Parathyroid adenoma (tissue), 2 donors: ENCODE data around the gene SGIP1.
"Not testable (repeated sequence)": the region's sequence is repeated elsewhere in the genome, so short reads cannot be mapped to it uniquely, and the experiment has no call there.

Source experiments
- H2AFZ ChIP-seq: fragments of 300-600 bp; sonication (generic); one replicate; pipeline ENCODE4 v1.7.0; 2017; ENCODE audit warnings: antibody characterized with exemption, mild to moderate bottlenecking
- H3K27ac ChIP-seq: fragments of 300-600 bp; sonication (generic); one replicate; pipeline ENCODE4 v1.7.0; 2017
- H3K27me3 ChIP-seq: fragments of 300-600 bp; sonication (generic); one replicate; pipeline ENCODE4 v1.7.0; 2017; ENCODE audit warnings: low read length; ENCODE audit not compliant: control insufficient read depth, insufficient read depth
- H3K36me3 ChIP-seq: fragments of 300-600 bp; sonication (generic); one replicate; pipeline ENCODE4 v1.7.0; 2017; ENCODE audit warnings: low read length; ENCODE audit not compliant: control insufficient read depth, insufficient read depth
- H3K4me1 ChIP-seq: fragments of 300-600 bp; sonication (generic); one replicate; pipeline ENCODE4 v1.7.0; 2017; ENCODE audit warnings: control low read depth
- H3K4me2 ChIP-seq: fragments of 300-600 bp; sonication (generic); one replicate; pipeline ENCODE4 v1.7.0; 2017; ENCODE audit warnings: low read length
- H3K4me3 ChIP-seq: fragments of 300-600 bp; sonication (generic); one replicate; pipeline ENCODE4 v1.7.0; 2017; ENCODE audit warnings: low read depth, low read length
- H3K79me2 ChIP-seq: fragments of 300-600 bp; sonication (generic); one replicate; pipeline ENCODE4 v1.7.0; 2017; ENCODE audit warnings: control low read depth
- H3K9ac ChIP-seq: fragments of 300-600 bp; sonication (generic); one replicate; pipeline ENCODE4 v1.7.0; 2017; ENCODE audit warnings: mild to moderate bottlenecking
- H3K9me3 ChIP-seq: fragments of 300-600 bp; sonication (generic); one replicate; pipeline ENCODE4 v1.7.0; 2017; ENCODE audit warnings: low read length; ENCODE audit not compliant: control insufficient read depth
- TF ChIP-seq, protein P1 (sequence below): fragments of 300-600 bp; sonication (generic); IDR thresholded peaks from one replicate; pipeline ENCODE4 v1.7.0; 2017; ENCODE audit warnings: antibody characterized with exemption, mild to moderate bottlenecking
- donor health status: primary hyperparathyroidism.

The SGIP1 gene

GRCh38 chr1:66791621-66792610 is 258.0 kb downstream of the SGIP1 start:
- TF ChIP-seq, protein P1, sequence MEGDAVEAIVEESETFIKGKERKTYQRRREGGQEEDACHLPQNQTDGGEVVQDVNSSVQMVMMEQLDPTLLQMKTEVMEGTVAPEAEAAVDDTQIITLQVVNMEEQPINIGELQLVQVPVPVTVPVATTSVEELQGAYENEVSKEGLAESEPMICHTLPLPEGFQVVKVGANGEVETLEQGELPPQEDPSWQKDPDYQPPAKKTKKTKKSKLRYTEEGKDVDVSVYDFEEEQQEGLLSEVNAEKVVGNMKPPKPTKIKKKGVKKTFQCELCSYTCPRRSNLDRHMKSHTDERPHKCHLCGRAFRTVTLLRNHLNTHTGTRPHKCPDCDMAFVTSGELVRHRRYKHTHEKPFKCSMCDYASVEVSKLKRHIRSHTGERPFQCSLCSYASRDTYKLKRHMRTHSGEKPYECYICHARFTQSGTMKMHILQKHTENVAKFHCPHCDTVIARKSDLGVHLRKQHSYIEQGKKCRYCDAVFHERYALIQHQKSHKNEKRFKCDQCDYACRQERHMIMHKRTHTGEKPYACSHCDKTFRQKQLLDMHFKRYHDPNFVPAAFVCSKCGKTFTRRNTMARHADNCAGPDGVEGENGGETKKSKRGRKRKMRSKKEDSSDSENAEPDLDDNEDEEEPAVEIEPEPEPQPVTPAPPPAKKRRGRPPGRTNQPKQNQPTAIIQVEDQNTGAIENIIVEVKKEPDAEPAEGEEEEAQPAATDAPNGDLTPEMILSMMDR = no peak
- Histone ChIP-seq H3K9me3 (no peaks in the 10 kb centered on the region), H3K4me1 (no peaks in the 10 kb centered on the region), H3K4me2 (no peak overlapping the region), H3K36me3 (no peaks in the 10 kb centered on the region), H3K27ac (no peak overlapping the region), H3K27me3 (no peaks in the 10 kb centered on the region), H3K4me3 (no peak overlapping the region), H3K9ac (no peak overlapping the region), H2AFZ (no peak overlapping the region), H3K79me2 (no peaks in the 10 kb centered on the region)

- H3K4me2 ChIP-seq, H3K27me3 ChIP-seq, H3K4me1 ChIP-seq, H3K4me3 ChIP-seq, H3K9me3 ChIP-seq, H3K9ac ChIP-seq, H3K27ac ChIP-seq, H2AFZ ChIP-seq, H3K36me3 ChIP-seq, H3K79me2 ChIP-seq: not testable (repeated sequence)
Measured at GRCh38 chr1:66795839-66796238, 261.9 kb downstream of the SGIP1 start.
